ENCODE results near the gene SMC1B. TPM values are rescaled to one million over a fixed set of nuclear protein-coding genes. Genes with fewer than 3 reads are reported as not detected.

The SMC1B gene
- total and polyA plus RNA-seq, 2 experiments from 2014 or later: 0.10 TPM; not detected in 1

DNA sequence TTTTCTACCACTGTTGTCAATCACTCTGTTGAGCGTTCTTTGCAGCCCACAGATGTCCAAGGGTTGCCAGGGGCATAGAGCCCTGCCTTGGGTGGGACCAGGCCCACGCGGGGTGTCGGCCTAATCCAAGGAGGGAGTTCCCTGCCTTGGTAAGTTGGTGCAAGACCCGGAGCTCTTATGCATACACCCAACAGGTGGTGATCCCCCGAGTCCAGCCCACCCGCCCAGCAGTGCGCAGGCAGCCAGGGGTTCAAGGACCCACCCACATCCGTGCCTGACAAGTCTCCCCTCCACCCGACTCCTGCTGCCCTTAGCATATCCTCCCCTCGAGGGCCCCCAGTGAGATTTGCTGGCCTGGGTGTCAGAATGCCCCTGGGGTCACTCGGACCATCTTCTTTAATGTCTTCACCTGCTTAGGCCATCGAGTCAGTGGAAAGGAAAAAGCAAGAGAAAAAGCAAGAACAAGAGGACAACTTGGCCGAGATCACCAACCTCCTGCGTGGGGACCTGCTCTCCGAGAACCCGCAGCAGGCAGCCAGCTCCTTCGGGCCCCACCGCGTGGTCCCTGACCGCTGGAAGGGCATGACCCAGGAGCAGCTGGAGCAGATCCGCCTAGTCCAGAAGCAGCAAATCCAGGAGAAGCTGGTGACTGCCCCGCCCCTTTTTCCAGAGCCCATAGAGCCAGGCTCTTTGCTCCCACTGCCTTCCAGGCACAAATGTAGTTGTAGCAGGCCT lies 12.3 kb upstream of the SMC1B start:
- Mint-ChIP-seq H3K4me3 (no peak overlapping the region), H3K4me1 (peaks cover 3% of the 10 kb centered on the region; the same call in 1 of the 3 replicates), H3K36me3 (ENCODE audit: low read depth) (peaks cover 6% of the 10 kb centered on the region; the same call in 1 of the 3 replicates), H3K9me3 (peaks cover 2% of the 10 kb centered on the region; the same call in 1 of the 3 replicates), H3K27ac (no peak overlapping the region), H3K27me3 (ENCODE audit: insufficient read depth, low read depth, poor library complexity) (peaks cover 12% of the 10 kb centered on the region)
- no peaks in the 10 kb centered on the region for H3K27me3 ChIP-seq (ENCODE audit: insufficient read depth)
- H3K4me1 ChIP-seq (ENCODE audit: insufficient read depth): no peaks in the 10 kb centered on the region
- no peaks in the 10 kb centered on the region for H3K9me2 ChIP-seq (ENCODE audit: insufficient read depth)
- ATAC-seq (no peak), DNase-seq (ENCODE audit: low spot score) (no peak)
- H3K4me2 ChIP-seq: no peak overlapping the region
- no peak overlapping the region for H2AFZ ChIP-seq
- no peaks in the 10 kb centered on the region for H3K79me2 ChIP-seq (replicated peaks; ENCODE audit: insufficient read depth)
- TF ChIP-seq JUNB (IDR thresholded peaks at IDR 0.05; ENCODE audit: unreplicated experiment): no peak
- TF ChIP-seq, protein P1, sequence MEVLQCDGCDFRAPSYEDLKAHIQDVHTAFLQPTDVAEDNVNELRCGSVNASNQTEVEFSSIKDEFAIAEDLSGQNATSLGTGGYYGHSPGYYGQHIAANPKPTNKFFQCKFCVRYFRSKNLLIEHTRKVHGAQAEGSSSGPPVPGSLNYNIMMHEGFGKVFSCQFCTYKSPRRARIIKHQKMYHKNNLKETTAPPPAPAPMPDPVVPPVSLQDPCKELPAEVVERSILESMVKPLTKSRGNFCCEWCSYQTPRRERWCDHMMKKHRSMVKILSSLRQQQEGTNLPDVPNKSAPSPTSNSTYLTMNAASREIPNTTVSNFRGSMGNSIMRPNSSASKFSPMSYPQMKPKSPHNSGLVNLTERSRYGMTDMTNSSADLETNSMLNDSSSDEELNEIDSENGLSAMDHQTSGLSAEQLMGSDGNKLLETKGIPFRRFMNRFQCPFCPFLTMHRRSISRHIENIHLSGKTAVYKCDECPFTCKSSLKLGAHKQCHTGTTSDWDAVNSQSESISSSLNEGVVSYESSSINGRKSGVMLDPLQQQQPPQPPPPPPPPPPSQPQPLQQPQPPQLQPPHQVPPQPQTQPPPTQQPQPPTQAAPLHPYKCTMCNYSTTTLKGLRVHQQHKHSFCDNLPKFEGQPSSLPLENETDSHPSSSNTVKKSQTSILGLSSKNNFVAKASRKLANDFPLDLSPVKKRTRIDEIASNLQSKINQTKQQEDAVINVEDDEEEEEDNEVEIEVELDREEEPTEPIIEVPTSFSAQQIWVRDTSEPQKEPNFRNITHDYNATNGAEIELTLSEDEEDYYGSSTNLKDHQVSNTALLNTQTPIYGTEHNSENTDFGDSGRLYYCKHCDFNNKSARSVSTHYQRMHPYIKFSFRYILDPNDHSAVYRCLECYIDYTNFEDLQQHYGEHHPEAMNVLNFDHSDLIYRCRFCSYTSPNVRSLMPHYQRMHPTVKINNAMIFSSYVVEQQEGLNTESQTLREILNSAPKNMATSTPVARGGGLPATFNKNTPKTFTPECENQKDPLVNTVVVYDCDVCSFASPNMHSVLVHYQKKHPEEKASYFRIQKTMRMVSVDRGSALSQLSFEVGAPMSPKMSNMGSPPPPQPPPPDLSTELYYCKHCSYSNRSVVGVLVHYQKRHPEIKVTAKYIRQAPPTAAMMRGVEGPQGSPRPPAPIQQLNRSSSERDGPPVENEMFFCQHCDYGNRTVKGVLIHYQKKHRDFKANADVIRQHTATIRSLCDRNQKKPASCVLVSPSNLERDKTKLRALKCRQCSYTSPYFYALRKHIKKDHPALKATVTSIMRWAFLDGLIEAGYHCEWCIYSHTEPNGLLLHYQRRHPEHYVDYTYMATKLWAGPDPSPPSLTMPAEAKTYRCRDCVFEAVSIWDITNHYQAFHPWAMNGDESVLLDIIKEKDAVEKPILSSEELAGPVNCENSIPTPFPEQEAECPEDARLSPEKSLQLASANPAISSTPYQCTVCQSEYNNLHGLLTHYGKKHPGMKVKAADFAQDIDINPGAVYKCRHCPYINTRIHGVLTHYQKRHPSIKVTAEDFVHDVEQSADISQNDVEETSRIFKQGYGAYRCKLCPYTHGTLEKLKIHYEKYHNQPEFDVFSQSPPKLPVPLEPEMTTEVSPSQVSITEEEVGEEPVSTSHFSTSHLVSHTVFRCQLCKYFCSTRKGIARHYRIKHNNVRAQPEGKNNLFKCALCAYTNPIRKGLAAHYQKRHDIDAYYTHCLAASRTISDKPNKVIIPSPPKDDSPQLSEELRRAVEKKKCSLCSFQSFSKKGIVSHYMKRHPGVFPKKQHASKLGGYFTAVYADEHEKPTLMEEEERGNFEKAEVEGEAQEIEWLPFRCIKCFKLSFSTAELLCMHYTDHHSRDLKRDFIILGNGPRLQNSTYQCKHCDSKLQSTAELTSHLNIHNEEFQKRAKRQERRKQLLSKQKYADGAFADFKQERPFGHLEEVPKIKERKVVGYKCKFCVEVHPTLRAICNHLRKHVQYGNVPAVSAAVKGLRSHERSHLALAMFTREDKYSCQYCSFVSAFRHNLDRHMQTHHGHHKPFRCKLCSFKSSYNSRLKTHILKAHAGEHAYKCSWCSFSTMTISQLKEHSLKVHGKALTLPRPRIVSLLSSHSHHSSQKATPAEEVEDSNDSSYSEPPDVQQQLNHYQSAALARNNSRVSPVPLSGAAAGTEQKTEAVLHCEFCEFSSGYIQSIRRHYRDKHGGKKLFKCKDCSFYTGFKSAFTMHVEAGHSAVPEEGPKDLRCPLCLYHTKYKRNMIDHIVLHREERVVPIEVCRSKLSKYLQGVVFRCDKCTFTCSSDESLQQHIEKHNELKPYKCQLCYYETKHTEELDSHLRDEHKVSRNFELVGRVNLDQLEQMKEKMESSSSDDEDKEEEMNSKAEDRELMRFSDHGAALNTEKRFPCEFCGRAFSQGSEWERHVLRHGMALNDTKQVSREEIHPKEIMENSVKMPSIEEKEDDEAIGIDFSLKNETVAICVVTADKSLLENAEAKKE (CRISPR knock-in tag; IDR thresholded peaks at IDR 0.05): no peak
- TF ChIP-seq, protein P2, sequence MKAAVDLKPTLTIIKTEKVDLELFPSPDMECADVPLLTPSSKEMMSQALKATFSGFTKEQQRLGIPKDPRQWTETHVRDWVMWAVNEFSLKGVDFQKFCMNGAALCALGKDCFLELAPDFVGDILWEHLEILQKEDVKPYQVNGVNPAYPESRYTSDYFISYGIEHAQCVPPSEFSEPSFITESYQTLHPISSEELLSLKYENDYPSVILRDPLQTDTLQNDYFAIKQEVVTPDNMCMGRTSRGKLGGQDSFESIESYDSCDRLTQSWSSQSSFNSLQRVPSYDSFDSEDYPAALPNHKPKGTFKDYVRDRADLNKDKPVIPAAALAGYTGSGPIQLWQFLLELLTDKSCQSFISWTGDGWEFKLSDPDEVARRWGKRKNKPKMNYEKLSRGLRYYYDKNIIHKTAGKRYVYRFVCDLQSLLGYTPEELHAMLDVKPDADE (IDR thresholded peaks at IDR 0.05): no peak
- TF ChIP-seq ZNF114 (CRISPR knock-in tag; IDR thresholded peaks at IDR 0.05): no peak
- TF ChIP-seq NANOG (IDR thresholded peaks at IDR 0.05; ENCODE audit: borderline replicate concordance): no peak
- TF ChIP-seq REST (IDR thresholded peaks at IDR 0.05; ENCODE audit: unreplicated experiment): no peak
- no peak for TF ChIP-seq CREB1 (CRISPR knock-in tag; IDR thresholded peaks at IDR 0.05; ENCODE audit: low read depth)
- no peak for TF ChIP-seq EZH2 (IDR thresholded peaks at IDR 0.05; ENCODE audit: low read depth, unreplicated experiment)
- no peak for TF ChIP-seq POLR2AphosphoS5 (IDR thresholded peaks at IDR 0.05; ENCODE audit: low read depth)
- TF ChIP-seq EZH2phosphoT487 (IDR thresholded peaks at IDR 0.05; ENCODE audit: unreplicated experiment): no peak
- no peak for TF ChIP-seq STAT1 (IDR thresholded peaks at IDR 0.05; ENCODE audit: unreplicated experiment)
- TF ChIP-seq, protein P3, sequence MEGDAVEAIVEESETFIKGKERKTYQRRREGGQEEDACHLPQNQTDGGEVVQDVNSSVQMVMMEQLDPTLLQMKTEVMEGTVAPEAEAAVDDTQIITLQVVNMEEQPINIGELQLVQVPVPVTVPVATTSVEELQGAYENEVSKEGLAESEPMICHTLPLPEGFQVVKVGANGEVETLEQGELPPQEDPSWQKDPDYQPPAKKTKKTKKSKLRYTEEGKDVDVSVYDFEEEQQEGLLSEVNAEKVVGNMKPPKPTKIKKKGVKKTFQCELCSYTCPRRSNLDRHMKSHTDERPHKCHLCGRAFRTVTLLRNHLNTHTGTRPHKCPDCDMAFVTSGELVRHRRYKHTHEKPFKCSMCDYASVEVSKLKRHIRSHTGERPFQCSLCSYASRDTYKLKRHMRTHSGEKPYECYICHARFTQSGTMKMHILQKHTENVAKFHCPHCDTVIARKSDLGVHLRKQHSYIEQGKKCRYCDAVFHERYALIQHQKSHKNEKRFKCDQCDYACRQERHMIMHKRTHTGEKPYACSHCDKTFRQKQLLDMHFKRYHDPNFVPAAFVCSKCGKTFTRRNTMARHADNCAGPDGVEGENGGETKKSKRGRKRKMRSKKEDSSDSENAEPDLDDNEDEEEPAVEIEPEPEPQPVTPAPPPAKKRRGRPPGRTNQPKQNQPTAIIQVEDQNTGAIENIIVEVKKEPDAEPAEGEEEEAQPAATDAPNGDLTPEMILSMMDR (conservative IDR thresholded peaks at IDR 0.05; ENCODE audit: low read depth in 2 of 2): no peak
- no peak for TF ChIP-seq ZNF331 (CRISPR knock-in tag; IDR thresholded peaks at IDR 0.05; ENCODE audit: low read depth)
- no peaks in the 10 kb centered on the region for H4K20me1 ChIP-seq (replicated peaks; ENCODE audit: insufficient read depth)
- H3F3A ChIP-seq (replicated peaks; ENCODE audit: low read depth): no peaks in the 10 kb centered on the region
- H3K36me3 ChIP-seq (ENCODE audit: insufficient read depth): no peaks in the 10 kb centered on the region
- no peak overlapping the region for H3K27ac ChIP-seq (ENCODE audit: low read depth)
- no peak overlapping the region for H3K4me3 ChIP-seq
